SK-N-SH (cell line): ENCODE data around the gene DHRS1. TPM values are rescaled to one million over a fixed set of nuclear protein-coding genes. Genes with fewer than 3 reads are reported as not detected.

Experiments
- CTCF ChIA-PET: fragments of 300-600, 350-600 bp; formaldehyde crosslinking; extraction: SDS; loops from one replicate; lab custom pipeline; 2021; lab: Yijun Ruan, JAX
- POLR2A ChIA-PET: fragments of 350-600 bp; sonication (Branson Sonifier 250); formaldehyde crosslinking; extraction: SDS; loops from one replicate; lab custom pipeline; 2020; ENCODE audit warnings: antibody characterized with exemption, inconsistent platforms; lab: Yijun Ruan, JAX
- DNase-seq: peaks from one replicate; pipeline ENCODE4 v3.0.0; 2012
- H2AFZ ChIP-seq: fragments of 200-600 bp; sonication (generic); 2 replicates; pipeline ENCODE4 v1.8.1; 2016; ENCODE audit warnings: antibody characterized with exemption, mild to moderate bottlenecking, low read depth
- H3F3A ChIP-seq: fragments of 200-600 bp; sonication (generic); replicated peaks from 2 replicates; pipeline ENCODE3; 2016; ENCODE audit warnings: antibody characterized with exemption, mild to moderate bottlenecking; ENCODE audit not compliant: insufficient read depth
- H3K27ac ChIP-seq, 2 experiments: fragments of 200-500 bp in 1 of 2; fragments of 200-600 bp in 1 of 2; sonication (Bioruptor generic) in 1 of 2; sonication (generic), shearing (Covaris generic) in 1 of 2; 2 replicates each; pipeline versions ENCODE4 v1.5.1 to v1.6.1; 2014 to 2016; ENCODE audit warnings: low read depth in 2 of 2, inconsistent platforms in 1 of 2, low read length in 1 of 2, mild to moderate bottlenecking in 1 of 2, mixed read lengths in 1 of 2
- H3K27me3 ChIP-seq: fragments of 200-600 bp; sonication (generic), shearing (Covaris generic); 2 replicates; pipeline ENCODE4 v1.6.1; 2016; ENCODE audit warnings: mixed run types; ENCODE audit not compliant: insufficient read depth
- H3K36me3 ChIP-seq, 2 experiments: fragments of 200-500 bp in 1 of 2; fragments of 200-600 bp in 1 of 2; sonication (Bioruptor generic) in 1 of 2; sonication (generic) in 1 of 2; replicated peaks in 1 of 2; 2 replicates each; pipeline versions ENCODE3 to v1.5.1; 2014 to 2016; ENCODE audit warnings: low read length in 1 of 2, mild to moderate bottlenecking in 1 of 2; ENCODE audit not compliant: insufficient read depth in 2 of 2, control insufficient read depth in 1 of 2
- H3K4me1 ChIP-seq, 2 experiments: fragments of 200-500 bp in 1 of 2; fragments of 200-600 bp in 1 of 2; sonication (Bioruptor generic) in 1 of 2; sonication (generic), shearing (Covaris generic) in 1 of 2; 2 replicates each; pipeline versions ENCODE4 v1.5.1 to v1.6.1; 2014 to 2016; ENCODE audit warnings: low read depth in 1 of 2, low read length in 1 of 2, mixed run types in 1 of 2; ENCODE audit not compliant: insufficient read depth in 2 of 2, control insufficient read depth in 1 of 2
- H3K4me2 ChIP-seq: fragments of 200-600 bp; sonication (generic), shearing (Covaris generic); 2 replicates; pipeline ENCODE4 v1.6.1; 2017; ENCODE audit warnings: mixed run types
- H3K4me3 ChIP-seq, 2 experiments: fragments of 200-500 bp in 1 of 2; fragments of 200-600 bp in 1 of 2; sonication (Bioruptor generic) in 1 of 2; sonication (generic), shearing (Covaris generic) in 1 of 2; 2 replicates each; pipeline versions ENCODE4 v1.5.1 to v1.8.1; 2014 to 2016; ENCODE audit warnings: low read depth in 2 of 2, inconsistent platforms in 1 of 2, low read length in 1 of 2, mild to moderate bottlenecking in 1 of 2, mixed read lengths in 1 of 2, moderate library complexity in 1 of 2
- H3K79me2 ChIP-seq: fragments of 200-600 bp; sonication (generic); 2 replicates; pipeline ENCODE4 v1.8.1; 2017; ENCODE audit warnings: mild to moderate bottlenecking; ENCODE audit not compliant: insufficient read depth
- H3K9ac ChIP-seq: fragments of 200-600 bp; sonication (generic); 2 replicates; pipeline ENCODE4 v1.6.1; 2017; ENCODE audit warnings: mixed run types
- H3K9me2 ChIP-seq: fragments of 200-600 bp; sonication (generic); 2 replicates; pipeline ENCODE4 v1.6.1; 2017; ENCODE audit warnings: mixed run types
- H3K9me3 ChIP-seq: fragments of 200-600 bp; sonication (generic); 2 replicates; pipeline ENCODE4 v1.6.1; 2017; ENCODE audit warnings: mixed run types, mild to moderate bottlenecking, moderate library complexity
- H4K20me1 ChIP-seq: fragments of 200-600 bp; sonication (generic); 2 replicates; pipeline ENCODE4 v1.6.1; 2017; ENCODE audit warnings: mild to moderate bottlenecking, mixed run types; ENCODE audit not compliant: insufficient read depth
- CHD2 ChIP-seq: fragments of 150-350 bp; IDR thresholded peaks from 2 replicates; pipeline ENCODE4 v1.6.1; 2018; ENCODE audit warnings: low read length; ENCODE audit not compliant: partially characterized antibody
- CTCF ChIP-seq: fragments of 200-600 bp; sonication (generic); IDR thresholded peaks from 2 replicates; pipeline ENCODE4 v1.6.1; 2017; ENCODE audit warnings: antibody characterized with exemption, mild to moderate bottlenecking, moderate library complexity
- ELF1 ChIP-seq: IDR thresholded peaks from 2 replicates; pipeline ENCODE4 v1.4.0; 2012
- EP300 ChIP-seq, 2 experiments: IDR thresholded peaks; 2 replicates each; pipeline versions ENCODE4 v1.4.0 to v1.6.1; 2012; ENCODE audit warnings: borderline replicate concordance in 1 of 2, low read depth in 1 of 2, low read length in 1 of 2
- FOXJ3 ChIP-seq: sonication (generic); formaldehyde crosslinking; IDR thresholded peaks from 2 replicates; pipeline ENCODE4 v1.5.1; 2020; ENCODE audit warnings: mild to moderate bottlenecking, missing genetic modification reagents
- GATA2 ChIP-seq: sonication (generic); formaldehyde crosslinking; IDR thresholded peaks from 2 replicates; pipeline ENCODE4 v1.5.0; 2020; ENCODE audit warnings: mild to moderate bottlenecking, missing genetic modification reagents
- IRF3 ChIP-seq: fragments of 150-350 bp; IDR thresholded peaks from 2 replicates; pipeline ENCODE4 v1.6.1; 2016; ENCODE audit warnings: mild to moderate bottlenecking, low read depth, low read length
- MAX ChIP-seq: IDR thresholded peaks from 2 replicates; pipeline ENCODE4 v1.4.0; 2012; ENCODE audit warnings: low read depth
- MEF2A ChIP-seq: IDR thresholded peaks from 2 replicates; pipeline ENCODE4 v1.4.0; 2012; ENCODE audit warnings: low read depth, borderline replicate concordance
- NFIC ChIP-seq: IDR thresholded peaks from 2 replicates; pipeline ENCODE4 v1.4.0; 2012; ENCODE audit warnings: borderline replicate concordance
- RAD21 ChIP-seq: IDR thresholded peaks from 2 replicates; pipeline ENCODE4 v1.6.1; 2012; ENCODE audit warnings: mild to moderate bottlenecking, low read length
- RCOR1 ChIP-seq: fragments of 150-350 bp; IDR thresholded peaks from 2 replicates; pipeline ENCODE4 v1.6.1; 2017; ENCODE audit warnings: antibody characterized with exemption, low read length
- RXRA ChIP-seq: IDR thresholded peaks from 2 replicates; pipeline ENCODE4 v1.4.0; 2012; ENCODE audit warnings: low read depth, mild to moderate bottlenecking, borderline replicate concordance
- SIN3A ChIP-seq: IDR thresholded peaks from 2 replicates; pipeline ENCODE4 v1.6.1; 2012; ENCODE audit warnings: low read depth, mild to moderate bottlenecking, low read length, moderate library complexity, borderline replicate concordance
- TAF1 ChIP-seq: IDR thresholded peaks from 2 replicates; pipeline ENCODE4 v1.6.1; 2012; ENCODE audit warnings: low read depth, mild to moderate bottlenecking, low read length, moderate library complexity, borderline replicate concordance
- TEAD4 ChIP-seq: IDR thresholded peaks from 2 replicates; pipeline ENCODE4 v1.4.0; 2012; ENCODE audit warnings: mild to moderate bottlenecking, borderline replicate concordance; ENCODE audit not compliant: insufficient read depth
- WGBS: methylation state at CpG from one replicate; pipeline ENCODE4 v1.1.6; 2017; ENCODE audit warnings: low lambda C conversion rate; 5-methylcytosine and 5-hydroxymethylcytosine counted together
- polyA plus RNA-seq, 3 experiments: library from polyadenylated mRNA; depleted of rRNA; stranded (reverse); fragments of >200 nt; gene quantifications; 2 replicates each; pipeline ENCODE4 v1.2.3, GENCODE V29; 2012
- TF ChIP-seq, protein P1 (sequence below): fragments of 150-350 bp; IDR thresholded peaks from 2 replicates; pipeline ENCODE4 v1.6.1; 2017; ENCODE audit warnings: antibody characterized with exemption, low read length, low read depth, borderline replicate concordance
- TF ChIP-seq, protein P2 (sequence below): IDR thresholded peaks from 2 replicates; pipeline ENCODE4; 2012

DHRS1 gene
- polyA plus RNA-seq, 1 of the 3 experiments (the other 2 are of a cell fraction) = 65.4 TPM

GRCh38 chr14:24343795-24344660 lies 44.4 kb upstream of the DHRS1 start:
- WGBS = 35% methylated on average over 7 of the region's 7 CpGs
- H4K20me1 ChIP-seq = no peaks in the 10 kb centered on the region
- TF ChIP-seq RCOR1 (no peak), ELF1 (no peak), IRF3 (no peak), TAF1 (no peak), RAD21 (no peak), TEAD4 (no peak), CHD2 (no peak), CTCF (no peak), GATA2 (CRISPR knock-in tag) (no peak), MAX (no peak), SIN3A (no peak), MEF2A (no peak), EP300 (IDR thresholded peaks at IDR 0.05; ENCODE audit: borderline replicate concordance in 1 of 2, low read depth in 1 of 2, low read length in 1 of 2) (no peak), NFIC (no peak), RXRA (no peak), FOXJ3 (no peak)
- TF ChIP-seq, protein P1, sequence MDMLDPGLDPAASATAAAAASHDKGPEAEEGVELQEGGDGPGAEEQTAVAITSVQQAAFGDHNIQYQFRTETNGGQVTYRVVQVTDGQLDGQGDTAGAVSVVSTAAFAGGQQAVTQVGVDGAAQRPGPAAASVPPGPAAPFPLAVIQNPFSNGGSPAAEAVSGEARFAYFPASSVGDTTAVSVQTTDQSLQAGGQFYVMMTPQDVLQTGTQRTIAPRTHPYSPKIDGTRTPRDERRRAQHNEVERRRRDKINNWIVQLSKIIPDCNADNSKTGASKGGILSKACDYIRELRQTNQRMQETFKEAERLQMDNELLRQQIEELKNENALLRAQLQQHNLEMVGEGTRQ = no peak
- TF ChIP-seq, protein P2, sequence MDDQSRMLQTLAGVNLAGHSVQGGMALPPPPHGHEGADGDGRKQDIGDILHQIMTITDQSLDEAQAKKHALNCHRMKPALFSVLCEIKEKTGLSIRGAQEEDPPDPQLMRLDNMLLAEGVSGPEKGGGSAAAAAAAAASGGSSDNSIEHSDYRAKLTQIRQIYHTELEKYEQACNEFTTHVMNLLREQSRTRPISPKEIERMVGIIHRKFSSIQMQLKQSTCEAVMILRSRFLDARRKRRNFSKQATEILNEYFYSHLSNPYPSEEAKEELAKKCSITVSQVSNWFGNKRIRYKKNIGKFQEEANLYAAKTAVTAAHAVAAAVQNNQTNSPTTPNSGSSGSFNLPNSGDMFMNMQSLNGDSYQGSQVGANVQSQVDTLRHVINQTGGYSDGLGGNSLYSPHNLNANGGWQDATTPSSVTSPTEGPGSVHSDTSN = no peak
- H3K4me2 ChIP-seq = no peak overlapping the region
- H3K27ac ChIP-seq = no peak overlapping the region
- no peaks in the 10 kb centered on the region for H3K79me2 ChIP-seq
- H3K4me1 ChIP-seq = no peaks in the 10 kb centered on the region
- DNase-seq = no peak
- ChIA-PET POLR2A (no interaction called here), CTCF (interaction anchor here (1.0 to 5.6 kb wide), 8 partner anchors 9 to 92 kb away, joined by 3 to 98 read pairs (median 14); partner anchors contain the start of genes ADCY4 and CIDEB)
- H3K9ac ChIP-seq = no peak overlapping the region
- no peaks in the 10 kb centered on the region for H3F3A ChIP-seq
- H2AFZ ChIP-seq = no peak overlapping the region
- H3K36me3 ChIP-seq = no peaks in the 10 kb centered on the region
- no peaks in the 10 kb centered on the region for H3K9me2 ChIP-seq
- no peak overlapping the region for H3K4me3 ChIP-seq
- peaks cover 81% of the 10 kb centered on the region for H3K27me3 ChIP-seq
- H3K9me3 ChIP-seq = no peaks in the 10 kb centered on the region
